DND-41 (cell line): ENCODE results near the gene MTHFD1.

ENCODE experiments used
- CTCF ChIP-seq: IDR thresholded peaks from 2 replicates; pipeline ENCODE4 v1.5.1; 2012; ENCODE audit warnings: borderline replicate concordance, low read length, moderate library complexity, mild to moderate bottlenecking; ENCODE audit not compliant: poor library complexity, severe bottlenecking; ENCODE audit errors: extremely low read depth
- EZH2 ChIP-seq: IDR thresholded peaks from 3 replicates; pipeline ENCODE4 v1.6.1; 2012; ENCODE audit warnings: borderline replicate concordance, low read depth, mild to moderate bottlenecking, moderate library complexity, low read length, inconsistent platforms; ENCODE audit not compliant: severe bottlenecking

- TF ChIP-seq CTCF (no peak), EZH2 (no peak)
Observed at GRCh38 chr14:64369201-64369600, 19.0 kb upstream of the MTHFD1 start.
